ENCODE data around the gene GP1BA. TPM values are rescaled to one million over a fixed set of nuclear protein-coding genes. Genes with fewer than 3 reads are reported as not detected.

Gene GP1BA
- not detected for total RNA-seq

GRCh38 chr17:4931963-4932362 is at the start of gene GP1BA:
Gene GP1BA, plus strand, starts transcription at chr17:4932277. Its CDS starts 328 bp downstream, at chr17:4932605.
- no peaks in the 10 kb centered on the region for H3K27me3 ChIP-seq

DNA sequence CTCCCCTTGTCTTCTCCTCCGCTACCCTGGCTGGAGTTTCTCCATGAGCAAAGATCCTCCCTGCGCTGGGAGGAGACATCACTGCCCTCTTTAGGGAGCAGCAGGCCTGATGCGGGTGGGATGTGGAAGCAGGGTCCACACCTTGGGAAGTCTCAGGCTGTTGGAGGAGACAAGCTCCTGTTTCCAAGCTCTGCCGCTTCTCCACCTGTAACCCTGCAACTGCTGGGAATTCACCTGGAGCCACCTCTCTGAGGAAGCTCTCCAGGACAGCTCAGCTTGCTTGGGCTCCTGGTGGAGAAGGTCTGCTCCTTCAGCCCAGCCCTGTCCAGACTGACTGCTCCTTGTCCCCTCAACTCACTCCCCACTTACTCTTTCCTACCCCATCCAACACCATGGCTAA is 47.6 kb upstream of the GP1BA start:
- H3K27me3 ChIP-seq = no peaks in the 10 kb centered on the region
- no peak for TF ChIP-seq POLR2A (IDR thresholded peaks at IDR 0.05)
- TF ChIP-seq, protein P1, sequence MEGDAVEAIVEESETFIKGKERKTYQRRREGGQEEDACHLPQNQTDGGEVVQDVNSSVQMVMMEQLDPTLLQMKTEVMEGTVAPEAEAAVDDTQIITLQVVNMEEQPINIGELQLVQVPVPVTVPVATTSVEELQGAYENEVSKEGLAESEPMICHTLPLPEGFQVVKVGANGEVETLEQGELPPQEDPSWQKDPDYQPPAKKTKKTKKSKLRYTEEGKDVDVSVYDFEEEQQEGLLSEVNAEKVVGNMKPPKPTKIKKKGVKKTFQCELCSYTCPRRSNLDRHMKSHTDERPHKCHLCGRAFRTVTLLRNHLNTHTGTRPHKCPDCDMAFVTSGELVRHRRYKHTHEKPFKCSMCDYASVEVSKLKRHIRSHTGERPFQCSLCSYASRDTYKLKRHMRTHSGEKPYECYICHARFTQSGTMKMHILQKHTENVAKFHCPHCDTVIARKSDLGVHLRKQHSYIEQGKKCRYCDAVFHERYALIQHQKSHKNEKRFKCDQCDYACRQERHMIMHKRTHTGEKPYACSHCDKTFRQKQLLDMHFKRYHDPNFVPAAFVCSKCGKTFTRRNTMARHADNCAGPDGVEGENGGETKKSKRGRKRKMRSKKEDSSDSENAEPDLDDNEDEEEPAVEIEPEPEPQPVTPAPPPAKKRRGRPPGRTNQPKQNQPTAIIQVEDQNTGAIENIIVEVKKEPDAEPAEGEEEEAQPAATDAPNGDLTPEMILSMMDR (IDR thresholded peaks at IDR 0.05) = no peak
- no peaks in the 10 kb centered on the region for H3K9me3 ChIP-seq
- no peaks in the 10 kb centered on the region for H3K36me3 ChIP-seq
- peaks cover 0 to 7% of the 10 kb centered on the region in 2 donors for H3K4me1 ChIP-seq
- DNase-seq = no peak
- no peak overlapping the region for H3K4me3 ChIP-seq
- intact Hi-C loops (cut with DNase I; ENCODE audit: low total_unique reads) = no loop called here
- H3K27ac ChIP-seq = no peak overlapping the region

More at GRCh38 chr17:4931963-4932362, at the start of gene GP1BA:
- Histone ChIP-seq H3K27ac (no peak within 1 kb of the TSS), H3K36me3 (no peaks in the 10 kb centered on the region), H3K4me3 (no peak within 1 kb of the TSS), H3K9me3 (no peaks in the 10 kb centered on the region), H3K4me1 (no peaks in the 10 kb centered on the region)
- intact Hi-C loops (cut with DNase I; ENCODE audit: low total_unique reads) = no loop called here
- no peak for DNase-seq
- TF ChIP-seq, protein P1 (IDR thresholded peaks at IDR 0.05) = no peak
- no peak for TF ChIP-seq POLR2A (IDR thresholded peaks at IDR 0.05)

- Histone ChIP-seq H3K9me3 (no peaks in the 10 kb centered on the region), H3K36me3 (no peaks in the 10 kb centered on the region), H3K27ac (no peak overlapping the region), H3K4me3 (no peak overlapping the region), H3K27me3 (no peaks in the 10 kb centered on the region), H3K4me1 (peaks cover 0 to 4% of the 10 kb centered on the region in 2 donors)
- intact Hi-C loops (cut with DNase I; ENCODE audit: low total_unique reads) = no loop called here
- TF ChIP-seq, protein P1 (IDR thresholded peaks at IDR 0.05) = no peak
- no peak for TF ChIP-seq POLR2A (IDR thresholded peaks at IDR 0.05)
- DNase-seq = no peak
Observed at GRCh38 chr17:4886830-4887229, 45.2 kb upstream of the GP1BA start.

DNA sequence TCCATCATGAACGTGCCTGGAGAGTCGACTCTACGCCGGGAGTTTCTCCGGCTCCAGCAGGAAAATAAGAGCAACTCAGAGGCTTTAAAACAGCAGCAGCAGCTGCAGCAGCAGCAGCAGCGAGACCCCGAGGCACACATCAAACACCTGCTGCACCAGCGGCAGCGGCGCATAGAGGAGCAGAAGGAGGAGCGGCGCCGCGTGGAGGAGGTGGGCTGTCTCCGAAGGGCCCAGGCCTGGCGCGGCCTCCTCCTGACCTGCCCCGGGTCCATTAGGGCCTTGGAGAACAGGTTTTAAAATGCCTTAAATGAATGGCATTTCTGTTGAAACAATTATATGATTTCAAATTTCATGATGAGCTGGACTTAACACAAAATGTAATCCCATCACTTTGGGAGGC is 44.5 kb upstream of the GP1BA start:
- H3K36me3 ChIP-seq = no peaks in the 10 kb centered on the region
- H3K27me3 ChIP-seq = no peaks in the 10 kb centered on the region
- TF ChIP-seq, protein P1 (IDR thresholded peaks at IDR 0.05) = no peak
- TF ChIP-seq POLR2A (IDR thresholded peaks at IDR 0.05) = no peak
- DNase-seq = no peak
- no peaks in the 10 kb centered on the region for H3K9me3 ChIP-seq
- H3K27ac ChIP-seq = no peak overlapping the region
- no peak overlapping the region for H3K4me3 ChIP-seq
- H3K4me1 ChIP-seq = no peaks in the 10 kb centered on the region
- intact Hi-C loops (cut with DNase I; ENCODE audit: low total_unique reads) = no loop called here

GRCh38 chr17:4891411-4892410 is 40.4 kb upstream of the GP1BA start:
- H3K27me3 ChIP-seq = no peaks in the 10 kb centered on the region
- TF ChIP-seq POLR2A (IDR thresholded peaks at IDR 0.05) = no peak
- TF ChIP-seq, protein P1 (IDR thresholded peaks at IDR 0.05) = no peak
- no peak overlapping the region for H3K27ac ChIP-seq
- no peaks in the 10 kb centered on the region for H3K4me1 ChIP-seq
- DNase-seq = no peak
- H3K9me3 ChIP-seq = no peaks in the 10 kb centered on the region
- H3K4me3 ChIP-seq = no peak overlapping the region
- H3K36me3 ChIP-seq = no peaks in the 10 kb centered on the region
- intact Hi-C loops (cut with DNase I; ENCODE audit: low total_unique reads) = no loop called here
